NCI-H2107 (cell line): ENCODE measurements around the gene MMP15.
"Not testable (repeated sequence)": the region's sequence is repeated elsewhere in the genome, so short reads cannot be mapped to it uniquely, and the experiment has no call there.

Experiments used
- DNase-seq: peaks from one replicate; lab custom pipeline; 2025; lab: John Stamatoyannopoulos, UW

Gene MMP15

GRCh38 chr16:58025351-58026138 is at the start of gene MMP15:
Gene MMP15 (plus strand): TSS chr16:58025754. CDS start chr16:58026351, 597 bp downstream.
- no peak for DNase-seq

GRCh38 chr16:57976331-57976796 is 49.2 kb upstream of the MMP15 start:
- DNase-seq: no peak

GRCh38 chr16:57977418-57978069 is 48.0 kb upstream of the MMP15 start:
- DNase-seq: no peak

GRCh38 chr16:57978070-57978465 is 47.5 kb upstream of the MMP15 start:
- not testable (repeated sequence) for DNase-seq

GRCh38 chr16:57979006-57979585 is 46.5 kb upstream of the MMP15 start:
- DNase-seq: no peak

GRCh38 chr16:57981636-57982035 is 43.9 kb upstream of the MMP15 start:
- DNase-seq: no peak

GRCh38 chr16:57982385-57982784 is 43.2 kb upstream of the MMP15 start:
- no peak for DNase-seq

GRCh38 chr16:57984443-57985203 is 40.9 kb upstream of the MMP15 start:
- no peak for DNase-seq

- no peak for DNase-seq
Measured at GRCh38 chr16:57985204-57986181, 40.1 kb upstream of the MMP15 start.

GRCh38 chr16:57986196-57986595 is 39.4 kb upstream of the MMP15 start:
- DNase-seq: no peak

- no peak for DNase-seq
Measured at GRCh38 chr16:57987441-57988177, 37.9 kb upstream of the MMP15 start.

- DNase-seq: no peak
Measured at GRCh38 chr16:57988929-57989328, 36.6 kb upstream of the MMP15 start.

GRCh38 chr16:57991551-57992059 is 33.9 kb upstream of the MMP15 start:
- DNase-seq: no peak

GRCh38 chr16:57992084-57992483 is 33.5 kb upstream of the MMP15 start:
- DNase-seq: no peak

- no peak for DNase-seq
Measured at GRCh38 chr16:57993438-57993837, 32.1 kb upstream of the MMP15 start.

- DNase-seq: no peak
Measured at GRCh38 chr16:57993897-57994296, 31.7 kb upstream of the MMP15 start.

- no peak for DNase-seq
Measured at GRCh38 chr16:57994361-57994760, 31.2 kb upstream of the MMP15 start.

- DNase-seq: no peak
Measured at GRCh38 chr16:57994778-57995177, 30.8 kb upstream of the MMP15 start.

GRCh38 chr16:57995721-57996405 is 29.7 kb upstream of the MMP15 start:
- DNase-seq: no peak
